ENCODE results near the gene XPA.

The XPA gene

DNA sequence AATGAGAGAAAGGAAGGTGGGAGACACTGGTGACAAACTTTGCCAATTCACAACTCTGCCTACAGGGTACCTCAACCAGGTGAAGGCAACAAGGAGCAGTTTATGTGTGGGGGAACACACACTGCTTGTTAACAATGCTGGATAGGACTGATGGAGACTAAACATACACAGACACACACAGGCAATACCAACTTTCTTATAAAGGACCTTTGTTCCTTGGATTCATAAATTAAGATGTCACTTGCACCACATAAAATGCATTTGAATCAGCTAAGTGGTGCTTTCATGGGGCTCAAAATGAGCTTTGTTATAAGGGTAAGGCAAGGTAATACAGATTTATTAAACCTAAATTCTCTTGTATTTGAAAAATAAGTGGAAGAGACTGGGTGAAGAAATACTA, 68.0 kb downstream of the XPA start (continued):
- no peak for TF ChIP-seq POU6F1 (CRISPR knock-in tag; IDR thresholded peaks at IDR 0.05; ENCODE audit: borderline replicate concordance, low read depth)

DNA sequence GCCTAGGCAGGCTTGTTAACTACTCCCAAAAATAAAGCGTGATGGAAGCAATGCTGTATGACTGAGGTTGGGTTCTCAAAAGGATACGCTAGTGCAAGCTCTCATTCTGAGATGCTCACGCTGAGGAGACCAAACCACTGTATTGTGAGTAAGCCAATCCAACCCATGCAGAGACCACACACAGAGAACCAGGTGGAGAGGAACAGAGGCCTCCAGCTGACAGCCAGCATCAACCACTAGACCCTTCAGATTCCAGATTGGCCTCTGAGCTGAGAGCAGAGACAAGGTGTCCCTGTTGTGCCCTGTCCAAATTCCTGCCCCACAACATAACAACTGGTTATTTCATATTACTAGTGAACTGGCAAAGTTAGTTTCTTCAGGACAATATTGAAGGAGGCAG, 68.5 kb downstream of the XPA start:
- no peak for TF ChIP-seq ZC3H10 (CRISPR knock-in tag; IDR thresholded peaks at IDR 0.05)
- TF ChIP-seq ESRRG (CRISPR knock-in tag; IDR thresholded peaks at IDR 0.05): no peak
- no peak for ATAC-seq

DNA sequence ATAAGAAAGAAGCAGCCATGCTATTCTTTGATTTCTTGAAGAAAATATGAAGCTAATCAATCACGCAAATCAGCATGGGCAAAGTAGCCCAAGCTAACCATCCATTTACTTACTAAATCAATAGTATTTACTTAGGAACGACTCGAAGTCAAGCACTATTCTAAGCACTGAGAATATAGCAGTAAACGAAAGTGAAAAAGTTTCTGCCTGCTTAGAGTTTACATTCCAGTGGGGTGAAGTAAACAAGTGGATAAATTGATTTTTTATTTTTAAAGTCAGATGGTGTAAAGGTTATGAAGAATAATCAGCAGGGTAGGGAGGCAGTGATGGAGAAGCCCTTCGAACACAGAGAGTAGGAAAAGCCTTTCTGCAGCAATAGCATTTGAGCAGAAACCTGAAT, 69.5 kb downstream of the XPA start:
- TF ChIP-seq POU6F1 (CRISPR knock-in tag; IDR thresholded peaks at IDR 0.05; ENCODE audit: borderline replicate concordance, low read depth) (no peak), TOX (CRISPR knock-in tag; IDR thresholded peaks at IDR 0.05; ENCODE audit: borderline replicate concordance) (no peak), ESRRG (CRISPR knock-in tag; IDR thresholded peaks at IDR 0.05) (no peak), RARB (CRISPR knock-in tag; IDR thresholded peaks at IDR 0.05) (no peak), ISL1 (CRISPR knock-in tag; IDR thresholded peaks at IDR 0.05) (no peak), OSR1 (CRISPR knock-in tag; IDR thresholded peaks at IDR 0.05) (no peak), TCF4 (CRISPR knock-in tag; IDR thresholded peaks at IDR 0.05; ENCODE audit: borderline replicate concordance) (no peak), ZNF70 (CRISPR knock-in tag; IDR thresholded peaks at IDR 0.05) (no peak)
- no peak for ATAC-seq

DNA sequence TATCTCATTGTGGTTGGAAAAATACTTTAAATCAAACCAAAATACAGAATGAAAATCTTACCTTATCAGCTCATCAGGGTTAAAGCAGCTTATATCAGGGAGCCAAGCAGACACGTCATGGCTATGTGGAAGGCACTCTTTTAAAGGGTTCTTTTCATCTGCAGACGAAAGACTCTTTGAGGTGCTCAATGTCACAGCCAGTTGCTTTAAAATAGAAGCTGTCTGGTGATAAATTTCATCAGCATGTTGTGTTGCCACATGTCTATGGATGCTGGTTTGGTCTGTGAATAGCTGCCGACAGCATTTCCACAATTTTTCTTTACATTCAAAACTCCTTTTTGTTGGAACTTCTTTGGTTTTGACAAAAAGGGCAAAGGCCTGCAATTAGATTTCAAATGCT, 71.5 kb downstream of the XPA start:
- no peak for ATAC-seq

More for the DNA sequence above, 71.5 kb downstream of the XPA start:
- TF ChIP-seq ZC3H10 (CRISPR knock-in tag; IDR thresholded peaks at IDR 0.05): no peak
- TF ChIP-seq GLIS3 (CRISPR knock-in tag; IDR thresholded peaks at IDR 0.05): no peak
- no peak for TF ChIP-seq SNAI2 (CRISPR knock-in tag; IDR thresholded peaks at IDR 0.05)
- no peak for TF ChIP-seq ZNF8 (CRISPR knock-in tag; IDR thresholded peaks at IDR 0.05)
- TF ChIP-seq BACH2 (CRISPR knock-in tag; IDR thresholded peaks at IDR 0.05; ENCODE audit: borderline replicate concordance): no peak
- TF ChIP-seq TCF4 (CRISPR knock-in tag; IDR thresholded peaks at IDR 0.05; ENCODE audit: borderline replicate concordance): no peak
- TF ChIP-seq POU6F1 (CRISPR knock-in tag; IDR thresholded peaks at IDR 0.05; ENCODE audit: borderline replicate concordance, low read depth): no peak
- TF ChIP-seq ARNTL (CRISPR knock-in tag; IDR thresholded peaks at IDR 0.05; ENCODE audit: borderline replicate concordance, low read depth): no peak
- no peak for TF ChIP-seq PPARA (CRISPR knock-in tag; IDR thresholded peaks at IDR 0.05; ENCODE audit: borderline replicate concordance)
- TF ChIP-seq ZFP3 (CRISPR knock-in tag; IDR thresholded peaks at IDR 0.05): no peak

All from SK-N-SH treated with all-trans-retinoic acid at 6 μM for 48 hours (cell line).